HT1080 (cell line): ENCODE measurements around the gene OBP2A. TPM values are rescaled to one million over a fixed set of nuclear protein-coding genes. Genes with fewer than 3 reads are reported as not detected.

Experiments used
- DNase-seq: peaks from one replicate; pipeline ENCODE4 v3.0.0-alpha.2; 2015; ENCODE audit warnings: low read depth
- total RNA-seq: library from RNA; depleted of rRNA; stranded (reverse); fragments of >200 nt; shearing (Covaris generic); gene quantifications from 2 replicates; pipeline ENCODE4 v1.2.3, GENCODE V29; 2014

Gene OBP2A
- total RNA-seq, 1 experiment from 2014 or later = 0.24 TPM

- no peak for DNase-seq
Observed at GRCh38 chr9:135551456-135551855, 5.5 kb downstream of the OBP2A start.

- no peak for DNase-seq
Observed at GRCh38 chr9:135552021-135552697, 6.2 kb downstream of the OBP2A start.

- DNase-seq = no peak
Observed at GRCh38 chr9:135552698-135553171, 6.8 kb downstream of the OBP2A start.

- no peak for DNase-seq
Observed at GRCh38 chr9:135554718-135555117, 8.8 kb downstream of the OBP2A start.

DNA sequence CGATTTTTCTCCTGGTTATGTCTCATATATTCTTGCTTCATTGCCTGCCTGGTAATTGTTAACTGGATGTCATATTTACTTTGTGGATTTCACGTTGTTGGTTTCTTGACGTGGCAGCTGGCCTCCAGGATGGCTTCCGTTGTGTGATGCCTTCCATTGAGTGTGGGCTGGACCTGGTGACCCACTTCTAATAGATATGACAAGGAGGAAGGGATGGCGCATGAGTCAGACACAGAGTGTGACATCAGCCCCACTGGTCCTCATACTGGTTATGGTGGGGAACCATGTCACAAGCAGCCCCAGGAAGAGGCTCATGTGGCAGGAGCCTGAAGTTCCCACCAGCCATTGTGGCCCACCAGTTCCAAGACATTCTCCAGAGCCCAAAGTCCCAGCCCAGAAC is 9.3 kb downstream of the OBP2A start:
- DNase-seq = no peak

DNA sequence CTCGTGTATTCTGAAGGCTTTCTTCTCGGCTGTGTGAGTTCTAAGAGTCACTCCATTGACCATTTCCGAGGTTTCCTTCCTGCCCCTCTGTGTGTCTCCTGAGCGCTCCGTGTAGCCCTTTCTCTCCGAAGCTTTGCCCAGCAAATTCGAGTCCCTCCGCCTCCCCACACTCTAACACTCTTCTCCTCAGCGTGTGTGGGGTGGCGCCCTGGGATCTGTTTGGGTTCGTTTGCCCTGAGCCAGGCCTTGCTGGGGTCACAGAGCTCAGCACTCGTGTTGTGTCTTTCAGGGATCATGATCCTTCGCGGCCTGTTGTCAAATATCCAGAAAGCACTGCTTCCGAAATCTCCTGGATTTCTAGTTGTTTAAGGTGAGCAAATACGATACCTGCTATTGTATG is 10.0 kb downstream of the OBP2A start:
- no peak for DNase-seq

GRCh38 chr9:135559606-135560005 is 13.7 kb downstream of the OBP2A start:
- DNase-seq = peak; percentile 73

- DNase-seq = peak; percentile 88
Observed at GRCh38 chr9:135561391-135562234, 15.7 kb downstream of the OBP2A start, which contains the start of gene PAEP. Gene PAEP (plus strand): TSS chr9:135561756.

- no peak for DNase-seq
Observed at GRCh38 chr9:135562235-135562745, 16.4 kb downstream of the OBP2A start.

- DNase-seq = no peak
Observed at GRCh38 chr9:135563039-135563476, 17.1 kb downstream of the OBP2A start.

GRCh38 chr9:135563858-135564257 is 17.9 kb downstream of the OBP2A start:
- DNase-seq = no peak

GRCh38 chr9:135565141-135565628 is 19.3 kb downstream of the OBP2A start:
- DNase-seq = no peak

- DNase-seq = no peak
Observed at GRCh38 chr9:135565636-135566035, 19.7 kb downstream of the OBP2A start.

DNA sequence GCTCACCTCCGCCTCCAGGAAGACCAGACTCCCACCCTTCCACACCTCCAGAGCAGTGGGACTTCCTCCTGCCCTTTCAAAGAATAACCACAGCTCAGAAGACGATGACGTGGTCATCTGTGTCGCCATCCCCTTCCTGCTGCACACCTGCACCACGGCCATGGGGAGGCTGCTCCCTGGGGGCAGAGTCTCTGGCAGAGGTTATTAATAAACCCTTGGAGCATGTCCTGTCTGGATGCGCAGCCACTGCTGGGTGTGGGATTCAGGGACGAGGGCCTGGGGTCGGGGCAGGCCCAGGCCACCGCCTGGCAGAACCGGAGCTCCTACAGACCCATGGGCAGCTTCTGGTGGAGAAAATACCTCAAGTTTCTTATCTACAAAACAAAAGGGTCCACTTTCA is 20.6 kb downstream of the OBP2A start:
- no peak for DNase-seq

DNA sequence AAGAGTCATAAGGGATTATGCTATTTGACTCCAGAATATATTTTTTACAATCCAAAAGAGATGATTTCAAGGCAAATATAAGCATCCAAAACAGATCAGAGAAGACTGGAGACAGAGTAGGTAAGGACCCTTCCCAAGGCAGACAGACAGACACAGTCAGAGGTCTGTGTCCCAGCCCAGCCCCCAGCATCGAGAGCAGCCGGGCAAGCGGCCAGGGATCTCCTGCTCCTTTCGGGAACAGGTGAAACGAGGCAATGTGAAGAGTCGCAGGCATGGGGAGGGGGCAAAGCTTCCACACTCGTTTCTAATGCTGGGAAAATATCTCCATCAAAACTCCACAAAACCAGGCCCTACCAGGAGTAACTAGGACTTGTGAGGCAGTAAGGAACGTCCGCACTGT is 21.4 kb downstream of the OBP2A start:
- DNase-seq = no peak

- DNase-seq = no peak
Observed at GRCh38 chr9:135568026-135568425, 22.1 kb downstream of the OBP2A start.

GRCh38 chr9:135570456-135570855 is 24.5 kb downstream of the OBP2A start:
- DNase-seq = no peak

GRCh38 chr9:135572233-135572632 is 26.3 kb downstream of the OBP2A start:
- DNase-seq = no peak

DNA sequence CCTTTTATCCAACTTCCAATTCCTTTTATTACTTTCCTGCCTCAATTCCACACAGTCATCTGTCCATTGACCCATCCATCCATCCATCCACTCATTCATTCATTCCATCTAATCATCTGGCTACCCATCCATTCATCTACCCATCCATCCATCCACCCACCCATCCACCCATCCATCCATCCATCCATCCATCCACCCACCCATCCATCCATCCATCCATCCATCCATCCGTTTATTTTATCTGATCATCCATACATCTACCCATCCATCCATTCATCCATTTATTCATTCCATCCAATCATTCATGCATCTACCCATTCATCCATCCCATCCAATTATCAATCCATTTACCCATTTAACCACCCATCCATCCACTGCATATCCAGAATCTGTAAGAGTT is 27.2 kb downstream of the OBP2A start:
- no peak for DNase-seq

- DNase-seq = peak; percentile 37
Observed at GRCh38 chr9:135574331-135574730, 28.4 kb downstream of the OBP2A start.

- no peak for DNase-seq
Observed at GRCh38 chr9:135574943-135575342, 29.0 kb downstream of the OBP2A start.

DNA sequence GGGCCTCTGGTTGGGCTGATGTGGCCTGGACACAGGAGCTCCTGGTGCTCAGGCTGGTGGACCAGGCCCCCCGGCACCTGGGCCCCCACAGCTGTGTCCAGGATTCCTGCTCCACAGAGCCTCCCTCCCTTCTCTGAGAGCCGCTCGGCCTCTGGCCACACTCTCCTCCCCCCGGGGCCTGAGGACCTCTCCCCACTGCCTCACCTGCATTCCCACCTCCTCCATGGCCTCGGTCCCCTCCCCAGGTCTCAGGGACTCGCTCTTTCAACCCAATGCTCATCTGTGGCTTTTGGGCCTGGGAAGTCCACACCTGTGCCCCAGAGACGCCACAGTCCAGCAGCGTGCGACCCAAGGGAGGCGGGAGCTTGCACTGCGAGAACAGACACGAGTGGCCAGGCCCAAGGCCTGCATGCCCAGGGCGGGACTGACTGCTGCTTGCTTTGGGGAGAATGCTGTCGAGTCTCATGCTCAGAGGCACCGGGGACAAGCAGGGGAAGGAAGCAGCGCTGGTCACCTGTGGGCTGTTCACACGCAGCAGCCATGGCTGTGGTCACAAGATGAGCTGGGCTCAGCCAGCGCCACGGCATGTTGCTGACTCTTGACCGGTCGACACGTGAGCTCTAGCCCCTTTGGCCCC is 30.2 kb downstream of the OBP2A start:
- no peak for DNase-seq
